HL-60 (cell line): ENCODE results near the gene LRRC61.

ENCODE experiments used
- DNase-seq, 2 experiments: peaks; one replicate each; pipeline ENCODE4 v3.0.0-alpha.2; 2010 to 2020; ENCODE audit warnings: low read depth in 1 of 2, low spot score in 1 of 2
- H3K27ac ChIP-seq: fragments of 250-450 bp; sonication (Bioruptor Pico); replicated peaks from 2 replicates; pipeline ENCODE4 v1.5.1; 2020; ENCODE audit warnings: mild to moderate bottlenecking, moderate library complexity
- H3K27me3 ChIP-seq: fragments of 250-450 bp; sonication (Bioruptor Pico); 2 replicates; pipeline ENCODE4 v1.5.1; 2021; ENCODE audit warnings: mild to moderate bottlenecking, moderate library complexity; ENCODE audit not compliant: insufficient read depth, poor library complexity, severe bottlenecking
- H3K4me3 ChIP-seq: replicated peaks from 2 replicates; pipeline ENCODE4 v1.5.1; 2011; ENCODE audit warnings: mild to moderate bottlenecking, control low read depth, low read length; ENCODE audit not compliant: insufficient read depth
- CTCF ChIP-seq: IDR thresholded peaks from one replicate; pipeline ENCODE4 v1.5.1; 2011; ENCODE audit warnings: low read length, control low read depth, inconsistent platforms; ENCODE audit not compliant: insufficient read depth
- GABPA ChIP-seq: IDR thresholded peaks from 2 replicates; pipeline ENCODE4 v1.6.1; 2012; ENCODE audit warnings: low read depth
- POLR2AphosphoS5 ChIP-seq: IDR thresholded peaks from 2 replicates; pipeline ENCODE4 v1.6.1; 2012; ENCODE audit warnings: low read depth
- REST ChIP-seq: IDR thresholded peaks from 2 replicates; pipeline ENCODE4 v1.6.1; 2012; ENCODE audit warnings: low read depth; ENCODE audit not compliant: insufficient replicate concordance
- SPI1 ChIP-seq: IDR thresholded peaks from 2 replicates; pipeline ENCODE4 v1.6.1; 2012; ENCODE audit warnings: low read depth, mild to moderate bottlenecking, borderline replicate concordance

Gene LRRC61

GRCh38 chr7:150377196-150377595 is 54.0 kb downstream of the LRRC61 start:
- no peak for DNase-seq
- H3K27me3 ChIP-seq: no peaks in the 10 kb centered on the region
- no peak overlapping the region for H3K4me3 ChIP-seq
- TF ChIP-seq SPI1 (peak; percentile 46; the same call in 1 of the 2 replicates), CTCF (no peak)
- peak overlapping the region; percentile 90 for H3K27ac ChIP-seq

GRCh38 chr7:150377635-150378034 is 54.5 kb downstream of the LRRC61 start:
- H3K27me3 ChIP-seq: no peaks in the 10 kb centered on the region
- TF ChIP-seq CTCF (no peak), SPI1 (no peak)
- H3K4me3 ChIP-seq: no peak overlapping the region
- peak overlapping the region; percentile 90 for H3K27ac ChIP-seq
- DNase-seq: no peak

GRCh38 chr7:150378115-150378852 is 55.1 kb downstream of the LRRC61 start:
- DNase-seq: peak; percentile 78 to 83
- H3K27ac ChIP-seq: peak overlapping the region; percentile 90

More at GRCh38 chr7:150378115-150378852, 55.1 kb downstream of the LRRC61 start:
- H3K4me3 ChIP-seq: peak overlapping the region; percentile 62
- TF ChIP-seq CTCF (no peak), GABPA (no peak), POLR2AphosphoS5 (peak; percentile 46; the same call in 1 of the 2 replicates), SPI1 (no peak), REST (no peak)
- no peaks in the 10 kb centered on the region for H3K27me3 ChIP-seq
